Endothelial cell (in vitro differentiated cells): ENCODE results near the gene FRS2. TPM values are rescaled to one million over a fixed set of nuclear protein-coding genes. Genes with fewer than 3 reads are reported as not detected.

ENCODE experiments used
- DNase-seq: peaks from one replicate; pipeline ENCODE4 v3.0.0; 2021; ENCODE audit warnings: low spot score
- H3K27ac Mint-ChIP-seq: one replicate; pipeline ENCODE4 v1.8.0; 2021; ENCODE audit warnings: mixed read lengths, inconsistent platforms; ENCODE audit not compliant: unreplicated experiment
- H3K27me3 Mint-ChIP-seq: one replicate; pipeline ENCODE4 v1.8.0; 2021; ENCODE audit warnings: mild to moderate bottlenecking, moderate library complexity, mixed read lengths, inconsistent platforms; ENCODE audit not compliant: unreplicated experiment
- H3K36me3 Mint-ChIP-seq: one replicate; pipeline ENCODE4 v1.8.0; 2021; ENCODE audit warnings: mild to moderate bottlenecking, low read depth, mixed read lengths, inconsistent platforms; ENCODE audit not compliant: unreplicated experiment
- H3K4me1 Mint-ChIP-seq: one replicate; pipeline ENCODE4 v1.8.0; 2021; ENCODE audit warnings: mild to moderate bottlenecking, mixed read lengths, inconsistent platforms; ENCODE audit not compliant: unreplicated experiment
- H3K4me3 Mint-ChIP-seq: one replicate; pipeline ENCODE4 v1.8.0; 2021; ENCODE audit warnings: mild to moderate bottlenecking, mixed read lengths, inconsistent platforms; ENCODE audit not compliant: unreplicated experiment
- H3K9me3 Mint-ChIP-seq: one replicate; pipeline ENCODE4 v1.8.0; 2021; ENCODE audit warnings: mixed read lengths, inconsistent platforms; ENCODE audit not compliant: unreplicated experiment
- CTCF ChIP-seq: fragments of 200-600 bp; sonication (generic); IDR thresholded peaks from one replicate; pipeline ENCODE4 v1.5.0; 2021; ENCODE audit warnings: antibody characterized with exemption; ENCODE audit not compliant: unreplicated experiment
- total RNA-seq: library from RNA; stranded (reverse); fragmentation: NEBNext Ultra II Directional; extraction: Animal tissue kit (Norgen Biotek cat#: 25700); gene quantifications from one replicate; pipeline ENCODE4 v1.2.1, GENCODE V29; 2021; ENCODE audit not compliant: unreplicated experiment

FRS2 gene
- total RNA-seq, 1 donor from 2014 or later, result 22.9 TPM

- DNase-seq, result no peak
- Mint-ChIP-seq H3K27ac (no peak overlapping the region), H3K9me3 (no peaks in the 10 kb centered on the region), H3K27me3 (no peaks in the 10 kb centered on the region), H3K36me3 (no peaks in the 10 kb centered on the region), H3K4me3 (no peak overlapping the region), H3K4me1 (peaks cover 10% of the 10 kb centered on the region)
- TF ChIP-seq CTCF, result no peak
These were observed 93.1 kb downstream of the FRS2 start for GRCh38 chr12:69563166-69563762.

GRCh38 chr12:69566603-69567002, 96.4 kb downstream of the FRS2 start:
- DNase-seq, result no peak
- TF ChIP-seq CTCF, result no peak
- peaks cover 6% of the 10 kb centered on the region for H3K36me3 Mint-ChIP-seq
- no peak overlapping the region for H3K27ac Mint-ChIP-seq
- no peak overlapping the region for H3K4me3 Mint-ChIP-seq
- peaks cover 10% of the 10 kb centered on the region for H3K4me1 Mint-ChIP-seq
- no peaks in the 10 kb centered on the region for H3K9me3 Mint-ChIP-seq
- no peaks in the 10 kb centered on the region for H3K27me3 Mint-ChIP-seq

GRCh38 chr12:69569236-69569635, 99.0 kb downstream of the FRS2 start:
- peaks cover 10% of the 10 kb centered on the region for H3K4me1 Mint-ChIP-seq
- H3K27me3 Mint-ChIP-seq, result no peaks in the 10 kb centered on the region
- TF ChIP-seq CTCF, result no peak
- no peak for DNase-seq
- no peaks in the 10 kb centered on the region for H3K9me3 Mint-ChIP-seq
- peaks cover 10% of the 10 kb centered on the region for H3K36me3 Mint-ChIP-seq
- peak overlapping the region; percentile 53 for H3K27ac Mint-ChIP-seq
- H3K4me3 Mint-ChIP-seq, result no peak overlapping the region

- H3K9me3 Mint-ChIP-seq, result no peaks in the 10 kb centered on the region
- H3K27ac Mint-ChIP-seq, result no peak overlapping the region
- no peak for TF ChIP-seq CTCF
- H3K36me3 Mint-ChIP-seq, result peaks cover 12% of the 10 kb centered on the region
- H3K4me3 Mint-ChIP-seq, result no peak overlapping the region
- no peak for DNase-seq
- H3K27me3 Mint-ChIP-seq, result no peaks in the 10 kb centered on the region
- H3K4me1 Mint-ChIP-seq, result peaks cover 10% of the 10 kb centered on the region
These were observed 99.9 kb downstream of the FRS2 start for GRCh38 chr12:69570000-69570516.

- DNase-seq, result peak; percentile 59
- Mint-ChIP-seq H3K4me1 (peaks cover 10% of the 10 kb centered on the region), H3K36me3 (peaks cover 12% of the 10 kb centered on the region), H3K27ac (no peak overlapping the region), H3K9me3 (no peaks in the 10 kb centered on the region), H3K27me3 (no peaks in the 10 kb centered on the region), H3K4me3 (peak overlapping the region; percentile 17)
- peak; percentile 77 for TF ChIP-seq CTCF
These were observed 100.6 kb downstream of the FRS2 start for GRCh38 chr12:69570545-69571399.
